SK-N-SH (cell line): ENCODE data around the gene LSP1.

Experiments used
- CHD2 ChIP-seq: fragments of 150-350 bp; IDR thresholded peaks from 2 replicates; pipeline ENCODE4 v1.6.1; 2018; ENCODE audit warnings: low read length; ENCODE audit not compliant: partially characterized antibody
- EZH2phosphoT487 ChIP-seq: fragments of 200-600 bp; sonication (generic); IDR thresholded peaks from 2 replicates; pipeline ENCODE4 v1.6.1; 2017; ENCODE audit warnings: low read depth, mixed run types, mild to moderate bottlenecking, antibody characterized with exemption, moderate library complexity, borderline replicate concordance
- JUND ChIP-seq: IDR thresholded peaks from 2 replicates; pipeline ENCODE4 v1.4.0; 2012
- NRF1 ChIP-seq: IDR thresholded peaks from 2 replicates; pipeline ENCODE4 v1.6.1; 2012; ENCODE audit warnings: low read depth, mild to moderate bottlenecking, low read length
- POLR2AphosphoS5 ChIP-seq: IDR thresholded peaks from 2 replicates; pipeline ENCODE4 v1.6.1; 2012; ENCODE audit warnings: low read depth, low read length
- RCOR1 ChIP-seq: fragments of 150-350 bp; IDR thresholded peaks from 2 replicates; pipeline ENCODE4 v1.6.1; 2017; ENCODE audit warnings: antibody characterized with exemption, low read length
- SMC3 ChIP-seq: IDR thresholded peaks from 2 replicates; pipeline ENCODE4 v1.6.1; 2012; ENCODE audit warnings: low read depth, low read length, improper control_type of control experiment
- TAF1 ChIP-seq: IDR thresholded peaks from 2 replicates; pipeline ENCODE4 v1.6.1; 2012; ENCODE audit warnings: low read depth, mild to moderate bottlenecking, low read length, moderate library complexity, borderline replicate concordance
- TEAD4 ChIP-seq: IDR thresholded peaks from 2 replicates; pipeline ENCODE4 v1.4.0; 2012; ENCODE audit warnings: mild to moderate bottlenecking, borderline replicate concordance; ENCODE audit not compliant: insufficient read depth
- YY1 ChIP-seq: IDR thresholded peaks from 2 replicates; pipeline ENCODE4 v1.4.0; 2012; ENCODE audit warnings: low read depth, mild to moderate bottlenecking
- TF ChIP-seq, protein P1 (sequence below): fragments of 200-600 bp; sonication (generic); IDR thresholded peaks from 2 replicates; pipeline ENCODE4 v1.6.1; 2017; ENCODE audit warnings: antibody characterized with exemption, mild to moderate bottlenecking, moderate library complexity

- TF ChIP-seq, protein P1, sequence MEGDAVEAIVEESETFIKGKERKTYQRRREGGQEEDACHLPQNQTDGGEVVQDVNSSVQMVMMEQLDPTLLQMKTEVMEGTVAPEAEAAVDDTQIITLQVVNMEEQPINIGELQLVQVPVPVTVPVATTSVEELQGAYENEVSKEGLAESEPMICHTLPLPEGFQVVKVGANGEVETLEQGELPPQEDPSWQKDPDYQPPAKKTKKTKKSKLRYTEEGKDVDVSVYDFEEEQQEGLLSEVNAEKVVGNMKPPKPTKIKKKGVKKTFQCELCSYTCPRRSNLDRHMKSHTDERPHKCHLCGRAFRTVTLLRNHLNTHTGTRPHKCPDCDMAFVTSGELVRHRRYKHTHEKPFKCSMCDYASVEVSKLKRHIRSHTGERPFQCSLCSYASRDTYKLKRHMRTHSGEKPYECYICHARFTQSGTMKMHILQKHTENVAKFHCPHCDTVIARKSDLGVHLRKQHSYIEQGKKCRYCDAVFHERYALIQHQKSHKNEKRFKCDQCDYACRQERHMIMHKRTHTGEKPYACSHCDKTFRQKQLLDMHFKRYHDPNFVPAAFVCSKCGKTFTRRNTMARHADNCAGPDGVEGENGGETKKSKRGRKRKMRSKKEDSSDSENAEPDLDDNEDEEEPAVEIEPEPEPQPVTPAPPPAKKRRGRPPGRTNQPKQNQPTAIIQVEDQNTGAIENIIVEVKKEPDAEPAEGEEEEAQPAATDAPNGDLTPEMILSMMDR, result no peak
- TF ChIP-seq JUND (no peak; the same call in 1 of the 2 replicates), YY1 (no peak), TEAD4 (no peak), SMC3 (no peak), RCOR1 (0 out of 2 replicates have a peak, but pooled peaks have one; percentile 13), NRF1 (no peak), POLR2AphosphoS5 (no peak), TAF1 (no peak), EZH2phosphoT487 (no peak), CHD2 (no peak)
Observed at GRCh38 chr11:1863352-1864216, 10.7 kb downstream of the LSP1 start.
